Measurements from ENCODE around the gene POLE.

DNA sequence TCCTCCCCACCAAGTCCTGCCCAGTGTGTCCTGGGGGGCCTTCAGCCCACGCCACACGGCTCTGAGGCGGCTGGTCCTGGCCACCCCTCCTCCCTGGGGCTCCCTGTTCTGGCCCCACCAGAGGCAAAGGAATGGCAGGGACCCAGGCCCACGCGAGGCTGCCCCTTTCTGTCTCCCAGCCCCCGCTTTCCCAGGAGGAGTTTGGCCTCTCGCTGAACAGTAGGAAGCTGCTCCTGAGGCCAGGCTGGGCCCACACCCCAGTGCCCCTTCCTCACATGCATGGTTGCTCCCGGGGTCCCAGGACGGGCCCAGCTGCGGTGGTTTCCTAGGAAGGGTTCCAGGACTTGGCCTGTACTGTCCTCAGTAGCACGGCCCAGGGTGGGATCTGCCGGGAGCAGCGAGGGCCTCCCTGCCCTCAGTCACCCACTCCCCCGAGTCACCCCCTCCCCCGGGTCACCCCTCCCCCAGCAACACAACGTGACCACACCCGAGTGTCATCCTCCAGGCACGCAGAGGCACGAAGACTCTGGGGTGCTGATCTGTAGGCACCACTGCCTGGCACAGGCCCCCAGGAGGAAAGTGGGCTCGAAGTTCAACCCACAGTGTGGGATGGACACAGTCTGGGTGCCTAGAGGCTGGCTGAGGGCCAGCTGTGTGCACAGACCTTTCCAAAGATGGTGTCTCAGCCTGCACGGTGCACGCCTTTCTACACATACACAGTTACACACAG is 109.8 kb downstream of the POLE start:
- TF ChIP-seq YY1 (IDR thresholded peaks at IDR 0.05; ENCODE audit: low read depth): no peak
- TF ChIP-seq EGR1 (IDR thresholded peaks at IDR 0.05): no peak
- TF ChIP-seq CEBPB (IDR thresholded peaks at IDR 0.05): no peak
- TF ChIP-seq RAD21 (IDR thresholded peaks at IDR 0.05; ENCODE audit: low read depth): no peak
- TF ChIP-seq, protein P1, sequence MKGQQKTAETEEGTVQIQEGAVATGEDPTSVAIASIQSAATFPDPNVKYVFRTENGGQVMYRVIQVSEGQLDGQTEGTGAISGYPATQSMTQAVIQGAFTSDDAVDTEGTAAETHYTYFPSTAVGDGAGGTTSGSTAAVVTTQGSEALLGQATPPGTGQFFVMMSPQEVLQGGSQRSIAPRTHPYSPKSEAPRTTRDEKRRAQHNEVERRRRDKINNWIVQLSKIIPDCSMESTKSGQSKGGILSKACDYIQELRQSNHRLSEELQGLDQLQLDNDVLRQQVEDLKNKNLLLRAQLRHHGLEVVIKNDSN (IDR thresholded peaks at IDR 0.05): no peak
- no peak for TF ChIP-seq CREB1 (IDR thresholded peaks at IDR 0.05; ENCODE audit: low read depth)
- TF ChIP-seq, protein P2, sequence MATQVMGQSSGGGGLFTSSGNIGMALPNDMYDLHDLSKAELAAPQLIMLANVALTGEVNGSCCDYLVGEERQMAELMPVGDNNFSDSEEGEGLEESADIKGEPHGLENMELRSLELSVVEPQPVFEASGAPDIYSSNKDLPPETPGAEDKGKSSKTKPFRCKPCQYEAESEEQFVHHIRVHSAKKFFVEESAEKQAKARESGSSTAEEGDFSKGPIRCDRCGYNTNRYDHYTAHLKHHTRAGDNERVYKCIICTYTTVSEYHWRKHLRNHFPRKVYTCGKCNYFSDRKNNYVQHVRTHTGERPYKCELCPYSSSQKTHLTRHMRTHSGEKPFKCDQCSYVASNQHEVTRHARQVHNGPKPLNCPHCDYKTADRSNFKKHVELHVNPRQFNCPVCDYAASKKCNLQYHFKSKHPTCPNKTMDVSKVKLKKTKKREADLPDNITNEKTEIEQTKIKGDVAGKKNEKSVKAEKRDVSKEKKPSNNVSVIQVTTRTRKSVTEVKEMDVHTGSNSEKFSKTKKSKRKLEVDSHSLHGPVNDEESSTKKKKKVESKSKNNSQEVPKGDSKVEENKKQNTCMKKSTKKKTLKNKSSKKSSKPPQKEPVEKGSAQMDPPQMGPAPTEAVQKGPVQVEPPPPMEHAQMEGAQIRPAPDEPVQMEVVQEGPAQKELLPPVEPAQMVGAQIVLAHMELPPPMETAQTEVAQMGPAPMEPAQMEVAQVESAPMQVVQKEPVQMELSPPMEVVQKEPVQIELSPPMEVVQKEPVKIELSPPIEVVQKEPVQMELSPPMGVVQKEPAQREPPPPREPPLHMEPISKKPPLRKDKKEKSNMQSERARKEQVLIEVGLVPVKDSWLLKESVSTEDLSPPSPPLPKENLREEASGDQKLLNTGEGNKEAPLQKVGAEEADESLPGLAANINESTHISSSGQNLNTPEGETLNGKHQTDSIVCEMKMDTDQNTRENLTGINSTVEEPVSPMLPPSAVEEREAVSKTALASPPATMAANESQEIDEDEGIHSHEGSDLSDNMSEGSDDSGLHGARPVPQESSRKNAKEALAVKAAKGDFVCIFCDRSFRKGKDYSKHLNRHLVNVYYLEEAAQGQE (IDR thresholded peaks at IDR 0.05; ENCODE audit: low read depth): no peak
- no peak for TF ChIP-seq NFIC (IDR thresholded peaks at IDR 0.05)
- no peak for TF ChIP-seq EP300 (IDR thresholded peaks at IDR 0.05; ENCODE audit: borderline replicate concordance)

Measured in Ishikawa (cell line).